Hepatocyte (in vitro differentiated cells): Measurements from ENCODE around the gene CHMP1A.

ENCODE experiments used
- CTCF ChIP-seq: fragments of 200-600 bp; sonication (generic); IDR thresholded peaks from 2 replicates; pipeline ENCODE4 v1.5.1; 2016; ENCODE audit warnings: antibody characterized with exemption, mild to moderate bottlenecking; ENCODE audit not compliant: poor library complexity
- EZH2 ChIP-seq: fragments of 200-600 bp; sonication (generic); IDR thresholded peaks from 2 replicates; pipeline ENCODE4 v1.6.1; 2016; ENCODE audit warnings: antibody characterized with exemption, mild to moderate bottlenecking, borderline replicate concordance
- EZH2phosphoT487 ChIP-seq: fragments of 200-600 bp; sonication (generic); IDR thresholded peaks from one replicate; pipeline ENCODE4 v1.6.1; 2018; ENCODE audit warnings: antibody characterized with exemption, mild to moderate bottlenecking, low read depth, moderate library complexity; ENCODE audit not compliant: unreplicated experiment, severe bottlenecking

- no peak for TF ChIP-seq CTCF
- TF ChIP-seq EZH2phosphoT487, result no peak
- no peak for TF ChIP-seq EZH2
These were observed 43.5 kb downstream of the CHMP1A start for GRCh38 chr16:89613954-89614459.
